Neuron (in vitro differentiated cells): ENCODE results near the gene NPAS3.

Source experiments
- H2AFZ ChIP-seq: one replicate; pipeline ENCODE4 v1.6.1; 2013; ENCODE audit warnings: low read depth, mild to moderate bottlenecking, inconsistent platforms, low read length, moderate library complexity
- H3K27me3 ChIP-seq: one replicate; pipeline ENCODE4 v1.6.1; 2013; ENCODE audit warnings: low read length; ENCODE audit not compliant: insufficient read depth
- H3K36me3 ChIP-seq: one replicate; pipeline ENCODE4 v1.6.1; 2013; ENCODE audit warnings: low read length; ENCODE audit not compliant: insufficient read depth
- H3K4me1 ChIP-seq: one replicate; pipeline ENCODE4 v1.6.1; 2013; ENCODE audit warnings: low read length; ENCODE audit not compliant: insufficient read depth
- H3K4me3 ChIP-seq: 2 replicates; pipeline ENCODE4 v1.5.1; 2013; ENCODE audit warnings: mild to moderate bottlenecking, low read length, moderate library complexity
- H3K9me3 ChIP-seq: one replicate; pipeline ENCODE4 v1.6.1; 2013; ENCODE audit warnings: low read length

Gene NPAS3

DNA sequence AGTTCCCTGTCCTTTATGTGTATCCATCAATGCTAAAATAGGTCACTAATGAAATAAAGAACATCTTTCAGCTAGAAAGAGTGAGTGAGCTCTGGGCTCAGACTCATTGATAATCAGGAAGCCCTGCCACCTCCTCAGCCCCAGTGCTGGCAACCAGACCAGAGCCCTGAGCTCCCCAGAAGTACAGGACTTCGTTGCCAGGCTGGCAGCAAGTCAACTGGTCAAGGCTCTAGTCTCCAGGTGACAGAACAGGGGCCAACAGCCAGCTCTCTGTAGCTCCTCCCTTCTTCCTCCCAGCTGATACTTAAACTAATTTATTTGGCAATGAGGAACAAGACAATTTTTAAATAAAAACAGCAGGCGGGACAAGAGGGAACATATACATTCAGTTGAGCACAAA is 866.9 kb downstream of the NPAS3 start:
- no peak overlapping the region for H2AFZ ChIP-seq
- H3K4me3 ChIP-seq: no peak overlapping the region
- no peaks in the 10 kb centered on the region for H3K27me3 ChIP-seq
- H3K36me3 ChIP-seq: peaks cover 18% of the 10 kb centered on the region
- no peaks in the 10 kb centered on the region for H3K9me3 ChIP-seq
- H3K4me1 ChIP-seq: no peaks in the 10 kb centered on the region

GRCh38 chr14:33806905-33807304 is 868.2 kb downstream of the NPAS3 start:
- no peaks in the 10 kb centered on the region for H3K27me3 ChIP-seq
- peaks cover 9% of the 10 kb centered on the region for H3K36me3 ChIP-seq
- H3K4me3 ChIP-seq: no peak overlapping the region
- no peaks in the 10 kb centered on the region for H3K4me1 ChIP-seq
- H3K9me3 ChIP-seq: no peaks in the 10 kb centered on the region
- no peak overlapping the region for H2AFZ ChIP-seq

- H3K9me3 ChIP-seq: no peaks in the 10 kb centered on the region
- no peaks in the 10 kb centered on the region for H3K36me3 ChIP-seq
- H3K4me3 ChIP-seq: no peak overlapping the region
- H2AFZ ChIP-seq: no peak overlapping the region
- H3K27me3 ChIP-seq: no peaks in the 10 kb centered on the region
- no peaks in the 10 kb centered on the region for H3K4me1 ChIP-seq
Observed at GRCh38 chr14:33808187-33808586, 869.5 kb downstream of the NPAS3 start.

DNA sequence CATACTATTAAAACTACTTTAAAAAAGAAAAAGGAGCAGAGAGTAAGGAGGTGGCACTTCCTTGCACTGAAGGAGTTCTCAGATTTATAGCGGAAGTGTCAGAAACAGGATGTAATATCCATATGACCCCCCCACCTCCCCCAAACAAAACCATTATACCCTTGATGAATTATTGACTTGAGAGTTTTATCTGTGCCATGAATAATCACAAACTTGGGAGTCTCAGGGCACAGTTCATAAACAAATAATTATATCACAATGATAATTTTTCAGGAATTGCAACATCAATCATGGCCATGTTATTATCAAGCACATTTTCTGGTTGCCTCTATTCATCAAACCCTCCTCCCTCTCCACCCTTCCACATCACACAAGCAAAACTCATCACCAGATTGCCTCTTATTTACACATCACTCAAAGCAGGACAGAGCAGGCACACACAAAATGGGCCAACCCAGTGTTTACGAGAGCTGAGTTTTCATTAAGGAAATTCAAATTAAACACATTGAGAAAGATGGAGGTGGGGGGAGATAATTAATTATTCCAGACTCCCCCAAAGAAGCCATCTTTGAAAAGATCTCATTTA is 870.8 kb downstream of the NPAS3 start:
- H3K4me3 ChIP-seq: no peak overlapping the region
- no peaks in the 10 kb centered on the region for H3K9me3 ChIP-seq
- no peaks in the 10 kb centered on the region for H3K27me3 ChIP-seq
- H3K36me3 ChIP-seq: no peaks in the 10 kb centered on the region
- no peak overlapping the region for H2AFZ ChIP-seq
- no peaks in the 10 kb centered on the region for H3K4me1 ChIP-seq

DNA sequence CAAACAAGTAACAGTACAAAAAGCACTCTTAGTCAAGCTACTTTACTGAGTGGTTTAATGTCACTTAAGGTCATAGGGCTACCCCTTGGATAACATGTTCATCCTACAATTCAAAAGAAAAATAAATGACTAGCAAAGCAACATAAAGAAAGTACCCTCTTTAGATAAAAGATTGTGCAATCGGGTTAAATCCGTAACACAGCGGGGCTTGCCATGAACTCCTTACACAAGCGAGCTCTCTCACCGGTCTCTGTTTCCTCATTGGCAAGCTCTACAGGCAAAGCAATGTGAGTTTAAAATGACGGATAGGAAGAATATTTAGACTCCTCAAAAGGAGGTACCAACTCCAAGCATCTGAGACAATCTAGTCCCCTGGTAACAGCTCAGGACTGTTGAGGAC is 871.6 kb downstream of the NPAS3 start:
- Histone ChIP-seq H3K4me3 (no peak overlapping the region), H3K27me3 (no peaks in the 10 kb centered on the region)

DNA sequence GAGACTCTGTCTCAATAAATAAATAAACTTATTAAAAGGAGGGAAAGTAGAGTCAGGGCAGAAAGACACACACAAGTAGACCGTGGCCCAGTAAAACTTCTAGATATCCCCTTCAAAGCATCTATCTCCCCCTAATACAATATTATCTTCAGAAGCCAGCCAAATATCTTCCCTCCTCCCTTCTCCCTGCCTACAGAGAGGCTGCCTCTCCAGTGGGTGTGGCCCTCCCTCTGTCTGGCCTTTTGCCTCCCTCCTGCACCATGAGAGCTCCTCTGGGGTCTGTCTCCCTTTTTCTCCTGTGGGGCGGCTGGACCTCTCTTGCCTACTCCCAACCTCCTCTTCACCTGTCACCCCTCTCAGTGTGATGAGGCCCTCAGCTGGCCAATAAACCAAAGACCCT is 873.0 kb downstream of the NPAS3 start:
- no peak overlapping the region for H3K4me3 ChIP-seq
- H3K36me3 ChIP-seq: no peaks in the 10 kb centered on the region
- H3K27me3 ChIP-seq: no peaks in the 10 kb centered on the region
- no peaks in the 10 kb centered on the region for H3K9me3 ChIP-seq
- no peak overlapping the region for H2AFZ ChIP-seq
- H3K4me1 ChIP-seq: no peaks in the 10 kb centered on the region

More for the DNA sequence above, 871.6 kb downstream of the NPAS3 start:
- no peaks in the 10 kb centered on the region for H3K4me1 ChIP-seq
- no peaks in the 10 kb centered on the region for H3K9me3 ChIP-seq
- no peaks in the 10 kb centered on the region for H3K36me3 ChIP-seq
- no peak overlapping the region for H2AFZ ChIP-seq

DNA sequence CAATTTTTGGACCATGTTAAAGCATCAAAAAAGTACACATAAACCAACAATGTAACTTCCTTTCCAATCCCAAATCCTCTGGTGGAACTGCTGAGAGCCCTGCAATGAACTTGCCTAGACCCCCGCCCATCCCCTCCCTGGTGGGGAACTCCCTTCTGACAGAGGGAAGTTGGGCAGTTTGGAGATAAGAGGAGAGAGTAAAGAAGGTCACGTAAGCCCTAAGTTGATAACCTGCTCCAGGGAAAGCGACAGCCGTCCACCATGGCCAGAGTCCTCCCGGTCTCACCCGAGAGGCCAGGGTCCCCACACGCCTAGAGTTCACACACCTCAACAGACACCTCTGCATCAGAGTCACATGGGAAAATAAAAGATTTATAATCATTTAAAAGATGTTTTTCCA is 873.5 kb downstream of the NPAS3 start:
- Histone ChIP-seq H3K4me3 (no peak overlapping the region), H2AFZ (no peak overlapping the region), H3K27me3 (no peaks in the 10 kb centered on the region), H3K4me1 (no peaks in the 10 kb centered on the region), H3K9me3 (no peaks in the 10 kb centered on the region), H3K36me3 (no peaks in the 10 kb centered on the region)

GRCh38 chr14:33812601-33813000 is 873.9 kb downstream of the NPAS3 start:
- Histone ChIP-seq H3K27me3 (no peaks in the 10 kb centered on the region), H3K36me3 (no peaks in the 10 kb centered on the region), H3K4me3 (no peak overlapping the region), H3K4me1 (no peaks in the 10 kb centered on the region), H3K9me3 (no peaks in the 10 kb centered on the region), H2AFZ (no peak overlapping the region)

DNA sequence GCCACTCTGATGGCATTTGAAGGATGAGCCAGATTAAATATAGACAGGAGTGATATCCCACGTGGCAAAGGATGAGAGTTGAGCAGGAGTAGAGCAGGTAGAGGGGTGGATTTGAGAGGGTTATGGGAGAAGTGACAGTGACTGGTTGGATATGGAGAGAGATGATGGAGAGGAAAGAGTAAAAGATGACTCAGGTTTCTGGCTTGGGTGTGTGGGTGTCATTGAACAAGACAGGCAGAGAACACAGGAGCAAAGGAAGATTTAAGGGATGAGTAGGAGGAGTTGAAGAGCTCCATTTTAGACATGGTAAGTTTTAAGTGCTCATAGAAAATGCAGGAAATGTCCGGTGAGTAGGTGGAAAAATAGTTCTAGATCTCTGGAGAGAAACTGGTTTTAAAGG is 875.3 kb downstream of the NPAS3 start:
- Histone ChIP-seq H3K4me3 (no peak overlapping the region), H3K27me3 (no peaks in the 10 kb centered on the region), H3K36me3 (no peaks in the 10 kb centered on the region)

DNA sequence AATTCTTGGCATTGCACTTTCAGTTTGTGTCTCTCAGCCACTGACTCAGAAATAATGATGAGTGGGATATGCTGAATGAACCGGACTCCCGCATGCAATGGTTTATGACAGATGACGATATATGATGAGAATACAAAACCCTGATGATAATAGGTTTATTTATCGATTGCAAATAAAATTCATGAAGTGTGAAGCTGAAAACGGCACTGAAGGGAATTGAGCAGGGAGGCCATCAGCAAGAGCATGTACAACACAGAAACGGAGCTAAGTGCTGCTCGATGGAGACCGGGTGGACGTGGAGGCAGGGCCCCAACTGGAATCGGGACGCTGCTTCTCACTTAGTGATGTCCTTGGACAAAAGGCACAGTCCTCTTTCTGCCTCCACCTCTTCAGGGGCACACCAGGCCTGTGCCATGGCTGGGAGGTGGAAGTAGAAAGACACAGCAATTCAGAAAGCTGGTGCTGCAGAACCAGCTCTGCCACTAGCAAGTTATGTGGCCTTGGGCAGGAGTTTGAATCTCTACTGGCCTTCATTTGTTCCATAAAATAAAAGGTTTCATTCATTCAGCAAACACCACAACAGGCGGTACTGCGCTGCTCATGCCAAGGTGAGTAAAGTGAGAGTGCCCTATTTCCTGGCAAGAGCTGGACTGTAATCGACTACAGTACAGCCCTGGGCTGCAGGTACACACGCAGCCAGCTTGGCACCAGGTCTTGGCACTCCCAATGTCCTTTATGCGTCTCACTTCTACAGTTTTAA is 895.2 kb downstream of the NPAS3 start:
- Histone ChIP-seq H3K4me3 (no peak overlapping the region), H3K27me3 (no peaks in the 10 kb centered on the region), H3K9me3 (no peaks in the 10 kb centered on the region), H3K36me3 (no peaks in the 10 kb centered on the region), H3K4me1 (peaks cover 13% of the 10 kb centered on the region), H2AFZ (no peak overlapping the region)

More for the DNA sequence above, 875.3 kb downstream of the NPAS3 start:
- Histone ChIP-seq H2AFZ (no peak overlapping the region), H3K9me3 (no peaks in the 10 kb centered on the region), H3K4me1 (no peaks in the 10 kb centered on the region)

GRCh38 chr14:33834466-33835260 is 896.0 kb downstream of the NPAS3 start:
- Histone ChIP-seq H3K4me3 (no peak overlapping the region), H3K36me3 (no peaks in the 10 kb centered on the region), H2AFZ (no peak overlapping the region), H3K9me3 (no peaks in the 10 kb centered on the region), H3K27me3 (no peaks in the 10 kb centered on the region), H3K4me1 (peaks cover 13% of the 10 kb centered on the region)

GRCh38 chr14:33835261-33835655 is 896.6 kb downstream of the NPAS3 start:
- no peaks in the 10 kb centered on the region for H3K36me3 ChIP-seq
- peaks cover 13% of the 10 kb centered on the region for H3K4me1 ChIP-seq
- H3K9me3 ChIP-seq: no peaks in the 10 kb centered on the region
- no peak overlapping the region for H3K4me3 ChIP-seq
- H3K27me3 ChIP-seq: no peaks in the 10 kb centered on the region
- no peak overlapping the region for H2AFZ ChIP-seq

GRCh38 chr14:33835677-33836076 is 897.0 kb downstream of the NPAS3 start:
- no peaks in the 10 kb centered on the region for H3K36me3 ChIP-seq
- H3K27me3 ChIP-seq: no peaks in the 10 kb centered on the region
- H3K4me1 ChIP-seq: peaks cover 13% of the 10 kb centered on the region
- no peak overlapping the region for H3K4me3 ChIP-seq
- no peaks in the 10 kb centered on the region for H3K9me3 ChIP-seq
- no peak overlapping the region for H2AFZ ChIP-seq
